HepG2 (cell line): ENCODE results near the gene GJA3. TPM values are rescaled to one million over a fixed set of nuclear protein-coding genes. Genes with fewer than 3 reads are reported as not detected.

Experiments used
- ATAC-seq: fragments of 200-7000 bp; cut with Tn5 transposase; 3 replicates; pipeline ENCODE4 v1.9.1; 2020; ENCODE audit warnings: mild to moderate bottlenecking, moderate library complexity
- BruUV-seq: library from RNA; stranded (reverse); fragments of 400-500 nt; replicated peaks from 2 replicates; lab custom pipeline; 2021; lab: Mats Ljungman, UMichigan
- CTCF ChIA-PET: fragments of 300-600 bp; formaldehyde crosslinking; extraction: SDS; loops from one replicate; lab custom pipeline; 2021; ENCODE audit warnings: low total read pairs, inconsistent platforms, low intra/inter-chr PET ratio; lab: Yijun Ruan, JAX
- POLR2A ChIA-PET: fragments of 350-600 bp; sonication (Branson Sonifier 250); formaldehyde crosslinking; loops from one replicate; lab custom pipeline; 2020; ENCODE audit warnings: antibody characterized with exemption, inconsistent platforms; lab: Yijun Ruan, JAX
- DNase-seq: peaks from one replicate; pipeline ENCODE4 v3.0.0-alpha.2; 2015; ENCODE audit warnings: low spot score
- FAIRE-seq: peaks from 3 replicates; lab custom pipeline; 2011; peaks lifted over from hg19 to GRCh38; lab: Jason Lieb, UNC
- H2AFZ ChIP-seq: one replicate; pipeline ENCODE4 v1.6.1; 2011; ENCODE audit warnings: low read length, inconsistent platforms
- H3K27ac ChIP-seq: fragments of 300-600 bp; 3 replicates; pipeline ENCODE4 v1.8.0; 2011; ENCODE audit warnings: mixed run types, mild to moderate bottlenecking, mixed read lengths, low read length, inconsistent platforms; ENCODE audit not compliant: insufficient read depth; ENCODE audit errors: extremely low read length
- H3K27me3 ChIP-seq, 2 experiments: fragments of 200-600 bp in 1 of 2; 2 replicates in 1 of 2; 3 replicates in 1 of 2; pipeline versions ENCODE4 v1.6.0 to v1.8.0; 2011; ENCODE audit warnings: low read length in 2 of 2, mild to moderate bottlenecking in 2 of 2, moderate library complexity in 2 of 2, inconsistent platforms in 1 of 2; ENCODE audit not compliant: insufficient read depth in 2 of 2, control insufficient read depth in 1 of 2
- H3K36me3 ChIP-seq, 2 experiments: fragments of 200-600 bp in 1 of 2; replicated peaks in 1 of 2; 2 replicates in 1 of 2; 3 replicates in 1 of 2; pipeline versions ENCODE4 v1.5.1 to v1.8.0; 2011; ENCODE audit warnings: low read length in 2 of 2, inconsistent platforms in 1 of 2; ENCODE audit not compliant: insufficient read depth in 2 of 2, control insufficient read depth in 1 of 2
- H3K4me1 ChIP-seq: 2 replicates; pipeline ENCODE4 v1.5.1; 2012; ENCODE audit warnings: low read length, inconsistent platforms; ENCODE audit not compliant: insufficient read depth
- H3K4me2 ChIP-seq: 2 replicates; pipeline ENCODE4 v1.6.0; 2011; ENCODE audit warnings: low read depth, low read length, inconsistent platforms
- H3K4me3 ChIP-seq, 3 experiments: fragments of 200-600 bp in 1 of 3; sonication (generic), shearing (Covaris generic) in 1 of 3; replicated peaks in 1 of 3; 2 replicates each; pipeline ENCODE4 v1.5.1; 2011 to 2016; ENCODE audit warnings: low read length in 3 of 3, inconsistent platforms in 2 of 3, low read depth in 2 of 3, mild to moderate bottlenecking in 2 of 3, control low read depth in 1 of 3, mixed read lengths in 1 of 3; ENCODE audit not compliant: insufficient read depth in 1 of 3
- H3K79me2 ChIP-seq: one replicate; pipeline ENCODE4 v1.6.1; 2011; ENCODE audit warnings: low read length, inconsistent platforms; ENCODE audit not compliant: insufficient read depth
- H3K9ac ChIP-seq: 2 replicates; pipeline ENCODE4 v1.6.0; 2011; ENCODE audit warnings: mild to moderate bottlenecking, low read depth, low read length, inconsistent platforms; ENCODE audit not compliant: insufficient read depth
- H3K9me3 ChIP-seq: 2 replicates; pipeline ENCODE4 v1.5.1; 2012; ENCODE audit warnings: mild to moderate bottlenecking, low read length
- H4K20me1 ChIP-seq: 2 replicates; pipeline ENCODE4 v1.6.0; 2011; ENCODE audit warnings: inconsistent platforms, mild to moderate bottlenecking, low read length, moderate library complexity; ENCODE audit not compliant: insufficient read depth
- ARNTL ChIP-seq: sonication (generic); formaldehyde crosslinking; IDR thresholded peaks from 2 replicates; pipeline ENCODE4 v1.4.0; 2020; ENCODE audit warnings: mild to moderate bottlenecking, missing genetic modification reagents
- MAZ ChIP-seq, 2 experiments: sonication (generic) in 1 of 2; formaldehyde crosslinking in 1 of 2; IDR thresholded peaks; 2 replicates each; pipeline versions ENCODE4 v1.5.0 to v1.6.1; 2012 to 2020; ENCODE audit warnings: low read depth in 2 of 2, mild to moderate bottlenecking in 2 of 2, borderline replicate concordance in 1 of 2, improper control_type of control experiment in 1 of 2, low read length in 1 of 2, missing genetic modification reagents in 1 of 2, moderate library complexity in 1 of 2
- MZF1 ChIP-seq: sonication (generic); formaldehyde crosslinking; IDR thresholded peaks from 2 replicates; pipeline ENCODE4 v1.8.1; 2023; ENCODE audit warnings: mild to moderate bottlenecking, missing genetic modification reagents, borderline replicate concordance
- NFAT5 ChIP-seq: sonication (generic); formaldehyde crosslinking; IDR thresholded peaks from 2 replicates; pipeline ENCODE4 v1.4.0; 2020; ENCODE audit warnings: missing genetic modification reagents
- PITX1 ChIP-seq: sonication (generic); formaldehyde crosslinking; IDR thresholded peaks from 2 replicates; pipeline ENCODE4 v1.5.1; 2020; ENCODE audit warnings: mild to moderate bottlenecking, missing genetic modification reagents
- ZNF331 ChIP-seq: sonication (generic); formaldehyde crosslinking; IDR thresholded peaks from 2 replicates; pipeline ENCODE4 v1.4.0; 2020; ENCODE audit warnings: missing genetic modification reagents
- ZNF414 ChIP-seq: sonication (generic); formaldehyde crosslinking; IDR thresholded peaks from 2 replicates; pipeline ENCODE4 v1.5.0; 2020; ENCODE audit warnings: missing genetic modification reagents
- ZNF800 ChIP-seq: sonication (generic); formaldehyde crosslinking; IDR thresholded peaks from 2 replicates; pipeline ENCODE4 v1.4.0; 2020; ENCODE audit warnings: missing genetic modification reagents
- WGBS: methylation state at CpG from one replicate; pipeline ENCODE4 v1.1.6; 2017; ENCODE audit warnings: low lambda C conversion rate; 5-methylcytosine and 5-hydroxymethylcytosine counted together
- in situ Hi-C: cut with HindIII; loops from 2 replicates; pipeline ENCODE4 v1.10.0; 2017; ENCODE audit warnings: low pct_unique_long_range_greater_than_20kb; ENCODE audit not compliant: extremely low pct_ligation_motif_present
- intact Hi-C: fragments of 100-400 bp; cut with micrococcal nuclease; formaldehyde crosslinking; loops from one replicate; pipeline ENCODE4 v1.10.0; 2022; ENCODE audit not compliant: unreplicated experiment
- polyA plus RNA-seq, 8 experiments: library from polyadenylated mRNA; depleted of rRNA in 3 of 8; stranded (reverse) in 7 of 8; unstranded in 1 of 8; fragments of >200 nt; fragmentation: Illumina TruSeq in 4 of 8; extraction: Trizol in 4 of 8; gene quantifications; 2 replicates each; pipeline versions ENCODE4 v1.2.1 to v1.2.3, GENCODE V29; 2011 to 2016; ENCODE audit warnings: low read depth in 4 of 8, missing spikeins in 1 of 8, mixed read lengths in 1 of 8; ENCODE audit not compliant: insufficient read depth in 1 of 8
- total RNA-seq, 5 experiments: library from RNA; depleted of rRNA; stranded (reverse); fragments of >200 nt; fragmentation: Illumina TruSeq; extraction: Trizol; gene quantifications; 2 replicates each; pipeline ENCODE4 v1.2.3, GENCODE V29; 2016; ENCODE audit warnings: low read depth in 1 of 5
- TF ChIP-seq, protein P1 (sequence below): sonication (generic); formaldehyde crosslinking; IDR thresholded peaks from 2 replicates; pipeline ENCODE4 v1.4.0; 2020; ENCODE audit warnings: missing genetic modification reagents, borderline replicate concordance

The GJA3 gene
- total and polyA plus RNA-seq, 2 of the 13 experiments (the other 11 are each of a cell fraction or from before 2014, with no cell fraction given) = 0.04 TPM

GRCh38 chr13:20170921-20171320, 10.1 kb upstream of the GJA3 start:
- FAIRE-seq = no peak
- peaks cover 1 to 62% of the 10 kb centered on the region in 2 experiments for H3K27me3 ChIP-seq
- WGBS = 37% methylated on average over 5 of the region's 5 CpGs
- peaks cover 17% of the 10 kb centered on the region for H3K4me1 ChIP-seq
- POLR2A ChIA-PET = no interaction called here
- no peaks in the 10 kb centered on the region for H3K9me3 ChIP-seq
- H3K9ac ChIP-seq = no peak overlapping the region
- H3K36me3 ChIP-seq = no peaks in the 10 kb centered on the region
- no peaks in the 10 kb centered on the region for H4K20me1 ChIP-seq
- in situ Hi-C loops (no loop called here), intact Hi-C loops (no loop called here)
- no TSS peak for BruUV-seq
- no peak overlapping the region for H2AFZ ChIP-seq
- no peak for TF ChIP-seq ZNF331 (CRISPR knock-in tag)
- TF ChIP-seq MAZ (IDR thresholded peaks at IDR 0.05; ENCODE audit: borderline replicate concordance, low read depth, low read length) = no peak
- no peak for TF ChIP-seq MAZ (CRISPR knock-in tag; IDR thresholded peaks at IDR 0.05; ENCODE audit: low read depth)
- no peak for TF ChIP-seq NFAT5 (CRISPR knock-in tag)
- no peak for TF ChIP-seq ZNF800
- TF ChIP-seq ZNF414 (CRISPR knock-in tag) = no peak
- TF ChIP-seq ARNTL = no peak
- TF ChIP-seq MZF1 (CRISPR knock-in tag) = no peak
- no peak for TF ChIP-seq PITX1 (CRISPR knock-in tag)
- TF ChIP-seq, protein P1, sequence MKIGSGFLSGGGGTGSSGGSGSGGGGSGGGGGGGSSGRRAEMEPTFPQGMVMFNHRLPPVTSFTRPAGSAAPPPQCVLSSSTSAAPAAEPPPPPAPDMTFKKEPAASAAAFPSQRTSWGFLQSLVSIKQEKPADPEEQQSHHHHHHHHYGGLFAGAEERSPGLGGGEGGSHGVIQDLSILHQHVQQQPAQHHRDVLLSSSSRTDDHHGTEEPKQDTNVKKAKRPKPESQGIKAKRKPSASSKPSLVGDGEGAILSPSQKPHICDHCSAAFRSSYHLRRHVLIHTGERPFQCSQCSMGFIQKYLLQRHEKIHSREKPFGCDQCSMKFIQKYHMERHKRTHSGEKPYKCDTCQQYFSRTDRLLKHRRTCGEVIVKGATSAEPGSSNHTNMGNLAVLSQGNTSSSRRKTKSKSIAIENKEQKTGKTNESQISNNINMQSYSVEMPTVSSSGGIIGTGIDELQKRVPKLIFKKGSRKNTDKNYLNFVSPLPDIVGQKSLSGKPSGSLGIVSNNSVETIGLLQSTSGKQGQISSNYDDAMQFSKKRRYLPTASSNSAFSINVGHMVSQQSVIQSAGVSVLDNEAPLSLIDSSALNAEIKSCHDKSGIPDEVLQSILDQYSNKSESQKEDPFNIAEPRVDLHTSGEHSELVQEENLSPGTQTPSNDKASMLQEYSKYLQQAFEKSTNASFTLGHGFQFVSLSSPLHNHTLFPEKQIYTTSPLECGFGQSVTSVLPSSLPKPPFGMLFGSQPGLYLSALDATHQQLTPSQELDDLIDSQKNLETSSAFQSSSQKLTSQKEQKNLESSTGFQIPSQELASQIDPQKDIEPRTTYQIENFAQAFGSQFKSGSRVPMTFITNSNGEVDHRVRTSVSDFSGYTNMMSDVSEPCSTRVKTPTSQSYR (CRISPR knock-in tag) = no peak
- no peaks in the 10 kb centered on the region for H3K79me2 ChIP-seq
- no peak overlapping the region for H3K4me2 ChIP-seq
- no peak for ATAC-seq
- CTCF ChIA-PET = no interaction called here
- no peak overlapping the region for H3K27ac ChIP-seq
- H3K4me3 ChIP-seq = no peak overlapping the region
- DNase-seq = no peak
